Neutrophil (primary cell): ENCODE data around the gene SH3RF1.

Source experiments
- H3K27ac ChIP-seq: fragments of 200-600 bp; sonication (generic); 2 replicates; pipeline ENCODE4 v1.5.1; 2016; ENCODE audit warnings: mild to moderate bottlenecking, moderate library complexity
- H3K27me3 ChIP-seq: fragments of 200-600 bp; sonication (generic); 2 replicates; pipeline ENCODE4 v1.6.0; 2016; ENCODE audit warnings: mild to moderate bottlenecking
- H3K36me3 ChIP-seq: fragments of 200-600 bp; sonication (generic); 2 replicates; pipeline ENCODE4 v1.5.1; 2017
- H3K4me1 ChIP-seq, 2 experiments: fragments of 200-600 bp in 1 of 2; sonication (generic) in 1 of 2; 1 replicate in 1 of 2; 2 replicates in 1 of 2; pipeline versions ENCODE4 v1.5.1 to v1.6.1; 2013 to 2016; ENCODE audit warnings: low read depth in 1 of 2, low read length in 1 of 2, mild to moderate bottlenecking in 1 of 2, moderate library complexity in 1 of 2; ENCODE audit not compliant: control insufficient read depth in 1 of 2, insufficient read depth in 1 of 2
- H3K4me3 ChIP-seq, 2 experiments: fragments of 200-600 bp in 1 of 2; sonication (generic) in 1 of 2; 1 replicate in 1 of 2; 2 replicates in 1 of 2; pipeline ENCODE4 v1.5.1; 2013 to 2016; ENCODE audit warnings: low read depth in 1 of 2, low read length in 1 of 2, mild to moderate bottlenecking in 1 of 2, moderate library complexity in 1 of 2
- H3K9me3 ChIP-seq: fragments of 200-600 bp; sonication (generic); 2 replicates; pipeline ENCODE4 v1.5.1; 2016
- TF ChIP-seq, protein P1 (sequence below): fragments of 200-600 bp; sonication (generic); IDR thresholded peaks from 2 replicates; pipeline ENCODE4 v1.5.1; 2016; ENCODE audit warnings: antibody characterized with exemption

SH3RF1 gene

DNA sequence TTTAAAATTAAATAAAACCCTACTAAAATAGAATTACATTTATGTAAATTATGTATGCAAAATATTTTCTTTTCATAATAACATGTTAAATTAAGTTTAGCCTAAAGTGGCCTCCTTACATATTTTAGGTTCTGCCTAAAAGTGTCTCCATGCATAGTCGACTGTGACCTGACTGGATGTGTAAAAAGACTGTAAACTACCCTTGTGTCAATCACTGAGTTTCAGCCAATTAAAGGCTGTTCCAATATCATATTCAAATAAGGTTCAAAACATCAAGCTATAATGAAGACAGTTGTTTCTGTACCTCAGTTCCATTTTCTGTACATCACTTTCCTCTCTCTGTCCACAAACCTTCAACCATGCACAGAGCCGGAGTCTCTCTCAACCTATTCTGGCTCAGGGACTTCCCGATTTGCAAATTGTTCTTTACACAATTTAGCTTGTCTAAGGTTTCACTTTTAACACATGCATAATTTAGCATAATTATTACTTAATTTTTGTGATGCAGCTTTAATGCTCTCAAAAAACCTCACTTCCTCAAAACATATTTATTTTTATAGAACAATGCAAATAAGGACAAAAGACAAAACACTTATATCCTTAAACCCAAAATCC, 60.1 kb downstream of the SH3RF1 start:
- TF ChIP-seq, protein P1, sequence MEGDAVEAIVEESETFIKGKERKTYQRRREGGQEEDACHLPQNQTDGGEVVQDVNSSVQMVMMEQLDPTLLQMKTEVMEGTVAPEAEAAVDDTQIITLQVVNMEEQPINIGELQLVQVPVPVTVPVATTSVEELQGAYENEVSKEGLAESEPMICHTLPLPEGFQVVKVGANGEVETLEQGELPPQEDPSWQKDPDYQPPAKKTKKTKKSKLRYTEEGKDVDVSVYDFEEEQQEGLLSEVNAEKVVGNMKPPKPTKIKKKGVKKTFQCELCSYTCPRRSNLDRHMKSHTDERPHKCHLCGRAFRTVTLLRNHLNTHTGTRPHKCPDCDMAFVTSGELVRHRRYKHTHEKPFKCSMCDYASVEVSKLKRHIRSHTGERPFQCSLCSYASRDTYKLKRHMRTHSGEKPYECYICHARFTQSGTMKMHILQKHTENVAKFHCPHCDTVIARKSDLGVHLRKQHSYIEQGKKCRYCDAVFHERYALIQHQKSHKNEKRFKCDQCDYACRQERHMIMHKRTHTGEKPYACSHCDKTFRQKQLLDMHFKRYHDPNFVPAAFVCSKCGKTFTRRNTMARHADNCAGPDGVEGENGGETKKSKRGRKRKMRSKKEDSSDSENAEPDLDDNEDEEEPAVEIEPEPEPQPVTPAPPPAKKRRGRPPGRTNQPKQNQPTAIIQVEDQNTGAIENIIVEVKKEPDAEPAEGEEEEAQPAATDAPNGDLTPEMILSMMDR = no peak
- Histone ChIP-seq H3K4me3 (no peak overlapping the region), H3K27ac (no peak overlapping the region), H3K4me1 (no peaks in the 10 kb centered on the region), H3K27me3 (no peaks in the 10 kb centered on the region), H3K36me3 (no peaks in the 10 kb centered on the region), H3K9me3 (no peaks in the 10 kb centered on the region)

DNA sequence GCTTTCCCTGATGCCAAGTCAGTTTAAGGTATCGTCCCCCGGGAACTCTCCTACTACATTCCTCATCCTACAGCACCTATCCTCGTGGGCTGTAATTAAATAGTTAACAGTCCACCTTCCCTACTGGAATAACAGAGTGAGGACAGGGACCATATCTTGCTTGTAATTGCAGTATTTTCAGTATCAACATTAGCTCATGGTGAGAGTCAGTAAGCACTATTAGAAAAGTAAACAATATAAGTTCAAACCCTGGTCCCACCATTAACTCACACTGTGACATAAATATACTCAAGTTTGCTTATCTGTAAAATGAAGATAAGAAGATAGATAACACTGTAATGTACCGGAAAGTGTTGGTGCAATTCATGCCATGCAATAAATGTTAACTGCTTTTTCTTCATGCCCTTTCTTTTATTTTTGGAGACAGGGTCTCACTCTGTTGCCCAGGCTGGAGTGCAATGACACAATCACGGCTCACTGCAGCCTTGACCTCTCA, 61.3 kb downstream of the SH3RF1 start:
- no peaks in the 10 kb centered on the region for H3K36me3 ChIP-seq
- TF ChIP-seq, protein P1 = no peak
- no peak overlapping the region for H3K4me3 ChIP-seq
- no peak overlapping the region for H3K27ac ChIP-seq
- H3K9me3 ChIP-seq = no peaks in the 10 kb centered on the region
- no peaks in the 10 kb centered on the region for H3K4me1 ChIP-seq
- H3K27me3 ChIP-seq = no peaks in the 10 kb centered on the region

DNA sequence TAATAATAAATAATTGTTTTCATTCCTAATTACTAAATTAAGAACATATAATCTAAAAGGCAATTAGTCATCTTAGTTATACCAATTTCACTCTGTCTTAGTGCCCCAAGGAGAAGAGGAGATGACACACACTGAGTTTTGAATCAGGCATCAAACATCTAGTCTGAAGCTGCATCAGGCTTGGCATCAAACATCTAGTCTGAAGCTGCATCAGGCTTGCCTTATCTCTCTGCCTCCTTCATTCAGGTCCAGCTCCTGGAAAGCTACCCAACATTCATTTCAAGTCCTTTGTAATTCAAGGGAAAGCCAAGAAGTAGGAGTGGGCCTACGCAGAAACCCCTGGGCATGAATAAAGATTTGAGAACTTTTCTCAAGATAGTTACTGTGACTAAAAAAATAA, 62.2 kb downstream of the SH3RF1 start:
- Histone ChIP-seq H3K4me3 (no peak overlapping the region), H3K36me3 (no peaks in the 10 kb centered on the region), H3K9me3 (no peaks in the 10 kb centered on the region), H3K27me3 (no peaks in the 10 kb centered on the region), H3K4me1 (no peaks in the 10 kb centered on the region), H3K27ac (no peak overlapping the region)
- TF ChIP-seq, protein P1 = no peak

DNA sequence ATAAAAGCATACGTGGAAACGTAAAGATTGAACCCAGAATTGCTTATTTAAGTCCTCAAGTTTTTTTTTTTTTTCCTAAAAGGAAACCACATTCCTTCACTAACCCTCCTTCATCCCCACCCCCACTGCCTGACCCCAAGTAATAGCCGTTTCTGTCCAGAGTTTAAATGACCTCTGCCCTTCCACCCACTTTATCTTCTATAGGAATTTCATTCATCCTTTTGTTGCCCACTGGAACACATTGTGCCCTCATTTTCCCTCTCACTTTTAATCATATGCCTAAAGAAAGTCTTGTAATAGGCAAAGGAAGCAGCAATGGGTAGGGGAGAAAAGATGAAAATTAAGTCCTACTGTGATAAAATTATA, 62.7 kb downstream of the SH3RF1 start:
- no peaks in the 10 kb centered on the region for H3K36me3 ChIP-seq
- H3K27me3 ChIP-seq = no peaks in the 10 kb centered on the region
- H3K9me3 ChIP-seq = no peaks in the 10 kb centered on the region
- TF ChIP-seq, protein P1 = no peak
- H3K4me1 ChIP-seq = no peaks in the 10 kb centered on the region
- H3K27ac ChIP-seq = no peak overlapping the region
- H3K4me3 ChIP-seq = no peak overlapping the region

DNA sequence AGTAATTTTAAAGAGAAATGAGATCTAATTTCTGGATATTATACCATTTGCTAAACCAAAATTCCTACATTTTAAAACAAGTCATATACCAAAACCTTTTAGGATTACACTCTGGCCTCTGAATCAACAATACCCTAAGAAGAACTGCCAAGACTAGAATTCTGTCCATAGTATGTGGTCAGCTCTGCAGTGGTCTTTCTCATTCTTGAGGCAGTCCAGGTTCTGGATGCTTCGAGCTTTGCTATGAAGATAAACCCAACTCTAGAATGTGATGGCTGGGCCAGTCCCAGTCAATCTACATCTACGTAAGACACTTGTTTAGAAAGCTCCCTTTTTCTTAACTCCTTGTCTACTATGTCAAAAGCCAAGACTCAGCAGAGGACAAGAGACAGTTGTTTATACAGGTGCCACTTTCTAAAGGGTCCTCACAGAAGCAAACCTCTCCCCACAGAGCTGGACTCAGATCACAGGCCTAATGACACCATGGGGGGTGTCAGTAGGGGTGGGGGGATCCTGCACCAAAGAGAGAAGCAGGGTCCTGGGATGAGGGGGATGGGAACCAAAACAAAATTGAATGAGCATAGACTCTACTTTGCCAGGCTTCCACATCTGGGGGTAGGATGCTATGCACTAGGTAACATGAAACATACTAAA, 63.2 kb downstream of the SH3RF1 start:
- no peaks in the 10 kb centered on the region for H3K27me3 ChIP-seq
- H3K9me3 ChIP-seq = no peaks in the 10 kb centered on the region
- H3K4me3 ChIP-seq = no peak overlapping the region
- TF ChIP-seq, protein P1 = no peak
- no peaks in the 10 kb centered on the region for H3K36me3 ChIP-seq
- no peak overlapping the region for H3K27ac ChIP-seq
- no peaks in the 10 kb centered on the region for H3K4me1 ChIP-seq
